Stomach (tissue), 9 donors: Measurements from ENCODE around the gene CLIP2. TPM values are rescaled to one million over a fixed set of nuclear protein-coding genes. Genes with fewer than 3 reads are reported as not detected.
"Not testable (repeated sequence)": the region's sequence is repeated elsewhere in the genome, so short reads cannot be mapped to it uniquely, and the experiment has no call there.

Experiments
- DNase-seq, 2 donors: peaks; one replicate each; pipeline versions ENCODE4 v3.0.0 to v3.0.0-alpha.2; 2013 to 2019
- H3K27ac ChIP-seq, 5 donors: fragments of 200-600 bp in 4 of 5; sonication (generic) in 4 of 5; one replicate each; pipeline ENCODE4 v1.5.1; 2013 to 2019; ENCODE audit warnings: mild to moderate bottlenecking in 1 of 5, moderate library complexity in 1 of 5
- H3K27me3 ChIP-seq, 3 donors: fragments of 200-600 bp; sonication (generic); one replicate each; pipeline ENCODE4 v1.5.1; 2017 to 2019; ENCODE audit warnings: mixed run types in 1 of 3
- H3K36me3 ChIP-seq, 4 donors: fragments of 200-600 bp; sonication (generic); 1 replicate in 3 of 4; 2 replicates in 1 of 4; pipeline ENCODE4 v1.5.1; 2016 to 2019
- H3K4me1 ChIP-seq, 4 donors: fragments of 200-600 bp; sonication (generic); one replicate each; pipeline ENCODE4 v1.5.1; 2016 to 2019
- H3K4me3 ChIP-seq, 4 donors: fragments of 200-600 bp; sonication (generic) in 3 of 4; one replicate each; pipeline ENCODE4 v1.5.1; 2016 to 2019; ENCODE audit warnings: mild to moderate bottlenecking in 1 of 4
- H3K9me3 ChIP-seq, 4 donors: fragments of 200-600 bp; sonication (generic); one replicate each; pipeline ENCODE4 v1.5.1; 2016 to 2019
- EP300 ChIP-seq: sonication (generic); formaldehyde crosslinking; IDR thresholded peaks from one replicate; pipeline ENCODE4 v1.6.1; 2017; ENCODE audit warnings: antibody characterized with exemption
- POLR2A ChIP-seq, 4 donors: fragments of 450-650 bp; IDR thresholded peaks; one replicate each; pipeline ENCODE4 v1.6.1; 2016; ENCODE audit warnings: antibody characterized with exemption in 4 of 4, control low read depth in 2 of 4, mild to moderate bottlenecking in 1 of 4, moderate library complexity in 1 of 4
- POLR2AphosphoS5 ChIP-seq, 3 donors: sonication (generic); formaldehyde crosslinking; IDR thresholded peaks; one replicate each; pipeline ENCODE4 v1.6.1; 2016; ENCODE audit warnings: antibody characterized with exemption in 3 of 3
- WGBS, 5 donors: extraction: QIAGEN DNeasy Blood & Tissue Kit in 3 of 5; methylation state at CpG; one replicate each; pipeline versions ENCODE4 v1.1.5 to v1.1.7; 2013 to 2018; 5-methylcytosine and 5-hydroxymethylcytosine counted together
- intact Hi-C: fragments of 100-400 bp; cut with DNase I; formaldehyde crosslinking; loops from one replicate; pipeline ENCODE4 v1.15.1; 2023; ENCODE audit warnings: low total_unique reads
- polyA plus RNA-seq, 3 donors: library from polyadenylated mRNA; stranded (reverse); fragments of 200-250 nt; gene quantifications; one replicate each; pipeline ENCODE4 v1.2.3, GENCODE V29; 2013
- total RNA-seq, 5 donors: library from RNA; depleted of rRNA; stranded (reverse); fragments of >200 nt; gene quantifications; one replicate each; pipeline versions ENCODE4 v1.1.0 to v1.2.3, GENCODE V29; 2014 to 2016
- TF ChIP-seq, protein P1 (sequence below), 7 experiments: fragments of 450-650 bp in 4 of 7; fragments of 200-600 bp in 3 of 7; sonication (generic) in 3 of 7; IDR thresholded peaks; one replicate each; pipeline ENCODE4 v1.5.1; 2016 to 2019; ENCODE audit warnings: antibody characterized with exemption in 7 of 7, control low read depth in 2 of 7, mild to moderate bottlenecking in 1 of 7
- donor health status: healthy with polysubstance abuse.
- donor health status: Bipolar disorder and iron deficiency.
- donor health status: healthy.

CLIP2 gene
- total and polyA plus RNA-seq, 8 donors = 4.5 to 485 (median 23.9) TPM

DNA sequence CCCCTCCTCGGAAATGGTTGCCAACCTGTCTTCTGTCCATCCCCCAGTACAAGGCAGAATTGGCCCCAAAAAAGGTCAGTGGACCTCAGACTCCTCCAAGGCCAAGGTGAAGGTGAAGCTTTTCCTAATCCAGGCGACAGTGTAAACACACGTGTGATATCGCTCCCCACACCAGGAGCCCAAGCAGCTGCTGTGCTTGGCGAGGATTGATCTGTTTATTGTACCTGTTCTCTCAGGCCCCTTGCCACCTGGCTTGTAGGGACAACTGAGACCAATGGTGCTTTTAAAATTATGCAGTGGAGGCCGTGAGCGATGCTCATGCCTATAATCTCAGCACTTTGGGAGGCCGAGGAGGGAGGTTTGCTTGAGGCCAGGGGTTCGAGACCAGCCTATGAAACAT lies 98.4 kb downstream of the CLIP2 start:
- Histone ChIP-seq H3K4me1 (peaks cover 0 to under 1% (median 0%) of the 10 kb centered on the region in 4 donors), H3K27ac (peak overlapping the region; percentile 17 to 62 (median 45)), H3K4me3 (no peak overlapping the region), H3K9me3 (no peaks in the 10 kb centered on the region), H3K27me3 (no peaks in the 10 kb centered on the region), H3K36me3 (peaks cover 6 to 65% (median 61%) of the 10 kb centered on the region in 4 donors)
- WGBS, 5 donors = 42 to 72% (median 70%) methylated on average over 5 to 9 of the region's 9 CpGs
- TF ChIP-seq, protein P1, sequence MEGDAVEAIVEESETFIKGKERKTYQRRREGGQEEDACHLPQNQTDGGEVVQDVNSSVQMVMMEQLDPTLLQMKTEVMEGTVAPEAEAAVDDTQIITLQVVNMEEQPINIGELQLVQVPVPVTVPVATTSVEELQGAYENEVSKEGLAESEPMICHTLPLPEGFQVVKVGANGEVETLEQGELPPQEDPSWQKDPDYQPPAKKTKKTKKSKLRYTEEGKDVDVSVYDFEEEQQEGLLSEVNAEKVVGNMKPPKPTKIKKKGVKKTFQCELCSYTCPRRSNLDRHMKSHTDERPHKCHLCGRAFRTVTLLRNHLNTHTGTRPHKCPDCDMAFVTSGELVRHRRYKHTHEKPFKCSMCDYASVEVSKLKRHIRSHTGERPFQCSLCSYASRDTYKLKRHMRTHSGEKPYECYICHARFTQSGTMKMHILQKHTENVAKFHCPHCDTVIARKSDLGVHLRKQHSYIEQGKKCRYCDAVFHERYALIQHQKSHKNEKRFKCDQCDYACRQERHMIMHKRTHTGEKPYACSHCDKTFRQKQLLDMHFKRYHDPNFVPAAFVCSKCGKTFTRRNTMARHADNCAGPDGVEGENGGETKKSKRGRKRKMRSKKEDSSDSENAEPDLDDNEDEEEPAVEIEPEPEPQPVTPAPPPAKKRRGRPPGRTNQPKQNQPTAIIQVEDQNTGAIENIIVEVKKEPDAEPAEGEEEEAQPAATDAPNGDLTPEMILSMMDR (IDR thresholded peaks at IDR 0.05) = no peak
- TF ChIP-seq POLR2AphosphoS5 (IDR thresholded peaks at IDR 0.05) (peak in 2 of 3 donors; percentile 41 to 45), EP300 (no peak), POLR2A (IDR thresholded peaks at IDR 0.05) (no peak)
- peak in 1 of 2 donors; percentile 85 for DNase-seq
- intact Hi-C loops = no loop called here

DNA sequence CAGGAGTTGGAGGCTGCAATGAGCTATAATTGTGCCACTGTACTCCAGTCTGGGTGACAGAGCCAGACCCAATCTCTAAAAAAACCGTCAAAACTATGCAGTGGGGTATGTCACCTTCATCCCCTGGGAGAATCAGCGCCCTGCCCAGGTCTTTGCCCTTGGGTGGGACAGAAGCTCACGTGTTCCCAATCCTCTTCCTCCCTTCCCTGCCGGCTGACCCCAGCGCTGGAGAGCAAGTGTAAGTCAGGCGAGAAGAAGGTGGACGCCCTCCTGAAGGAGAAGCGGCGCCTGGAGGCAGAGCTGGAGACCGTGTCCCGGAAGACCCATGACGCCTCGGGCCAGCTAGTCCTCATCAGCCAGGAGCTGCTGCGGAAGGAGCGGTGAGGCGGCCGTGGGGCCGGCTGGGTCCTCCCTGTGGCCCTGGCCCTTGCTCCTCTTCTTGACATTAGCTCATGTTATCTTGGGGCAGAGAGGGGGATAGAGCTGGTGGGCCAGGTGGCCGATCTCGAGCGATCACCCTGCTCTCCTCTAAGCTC lies 99.7 kb downstream of the CLIP2 start:
- Histone ChIP-seq H3K4me1 (peaks cover 0 to 9% (median 4%) of the 10 kb centered on the region in 4 donors), H3K9me3 (no peaks in the 10 kb centered on the region), H3K27me3 (no peaks in the 10 kb centered on the region), H3K4me3 (no peak overlapping the region), H3K27ac (no peak overlapping the region), H3K36me3 (peaks cover 6 to 68% (median 60%) of the 10 kb centered on the region in 4 donors)
- no peak for DNase-seq
- WGBS, 5 donors = 93 to 96% (median 94%) methylated on average over 21 of the region's 21 CpGs
- intact Hi-C loops = no loop called here
- TF ChIP-seq POLR2A (IDR thresholded peaks at IDR 0.05) = no peak
- TF ChIP-seq EP300 = no peak
- TF ChIP-seq, protein P1 (IDR thresholded peaks at IDR 0.05) = no peak

DNA sequence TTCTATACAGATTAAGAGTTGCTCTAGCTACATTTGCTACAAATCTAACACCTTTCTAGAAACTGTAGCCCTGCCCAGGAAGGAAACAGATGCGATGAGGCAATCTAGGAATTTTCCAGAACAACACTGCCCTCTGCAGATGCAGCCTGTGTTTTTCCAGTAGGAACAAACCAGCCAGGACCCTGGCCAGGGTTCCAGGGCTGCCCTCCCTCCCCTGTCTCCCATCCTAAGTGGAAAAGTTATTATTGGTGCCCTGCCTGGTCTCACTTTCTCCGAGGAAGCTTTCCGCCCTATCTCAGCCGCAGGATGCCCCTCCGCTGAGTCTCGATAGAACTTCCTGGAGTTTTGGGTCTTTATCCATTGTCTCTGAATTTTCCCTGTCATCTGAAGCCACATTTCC lies 104.5 kb downstream of the CLIP2 start:
- TF ChIP-seq, protein P1 (IDR thresholded peaks at IDR 0.05) = peak in 3 of 7 experiments; percentile 8 to 34 (median 17)
- H3K27ac ChIP-seq = peak overlapping the region in 3 of 5 donors; percentile 10 to 68 (median 14)
- WGBS, 5 donors = 50 to 68% (median 63%) methylated on average over 6 of the region's 6 CpGs
- H3K4me1 ChIP-seq = peaks cover 0 to 18% (median 7%) of the 10 kb centered on the region in 4 donors
- H3K9me3 ChIP-seq, intact Hi-C loops, H3K4me3 ChIP-seq, H3K27me3 ChIP-seq: not testable (repeated sequence)
- H3K36me3 ChIP-seq = peaks cover 22 to 85% (median 72%) of the 10 kb centered on the region in 4 donors
- DNase-seq = peak; percentile 43 to 65

DNA sequence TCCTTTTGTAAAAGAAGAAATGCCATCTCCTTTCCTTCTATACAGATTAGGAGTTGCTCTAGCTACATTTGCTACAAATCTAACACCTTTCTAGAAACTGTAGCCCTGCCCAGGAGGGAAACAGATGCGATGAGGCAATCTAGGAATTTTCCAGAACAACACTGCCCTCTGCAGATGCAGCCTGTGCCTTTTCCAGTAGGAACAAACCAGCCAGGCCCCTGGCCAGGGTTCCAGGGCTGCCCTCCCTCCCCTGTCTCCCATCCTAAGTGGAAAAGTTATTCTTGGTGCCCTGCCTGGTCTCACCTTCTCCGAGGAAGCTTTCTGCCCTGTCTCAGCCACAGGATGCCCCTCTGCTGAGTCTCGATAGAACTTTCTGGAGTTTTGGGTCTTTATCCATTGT lies 105.4 kb downstream of the CLIP2 start:
- H3K4me1 ChIP-seq = peaks cover 0 to 18% (median 7%) of the 10 kb centered on the region in 4 donors
- H3K27ac ChIP-seq = peak overlapping the region in 2 of 5 donors; percentile 10 to 68
- peak in 1 of 2 donors; percentile 44 for DNase-seq
- peaks cover 16 to 77% (median 71%) of the 10 kb centered on the region in 4 donors for H3K36me3 ChIP-seq
- H3K27me3 ChIP-seq, intact Hi-C loops, H3K4me3 ChIP-seq, H3K9me3 ChIP-seq: not testable (repeated sequence)
- WGBS, 5 donors = 55 to 69% (median 65%) methylated on average over 3 of the region's 3 CpGs

DNA sequence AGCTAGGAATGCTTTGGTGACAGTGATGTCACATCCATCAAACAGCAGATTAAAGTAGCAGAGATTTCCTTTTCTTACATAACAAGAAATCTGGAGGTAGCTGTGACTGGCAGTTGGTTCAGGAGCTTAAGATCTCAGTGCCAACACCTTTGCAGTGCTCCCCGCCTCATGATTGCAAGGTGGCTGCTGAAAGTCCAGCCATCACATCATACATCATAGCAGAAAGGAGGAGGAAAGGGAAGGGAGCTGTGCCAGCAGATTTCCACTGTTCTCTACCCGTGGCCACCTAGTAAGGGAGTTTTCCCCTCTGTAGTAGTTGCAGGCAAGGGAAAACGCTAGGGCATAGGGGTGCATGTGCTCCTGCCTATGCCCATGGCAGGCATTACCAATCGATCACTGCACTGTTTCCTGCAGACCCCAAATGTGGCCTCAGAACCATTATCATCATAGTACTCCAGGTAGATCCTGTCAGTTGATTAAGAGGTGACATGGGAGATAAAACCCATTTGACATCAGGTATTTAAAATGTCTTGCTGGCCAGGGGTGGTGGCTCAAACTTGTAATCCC lies 106.6 kb downstream of the CLIP2 start:
- Histone ChIP-seq H3K36me3 (peaks cover 22 to 75% (median 72%) of the 10 kb centered on the region in 4 donors), H3K27me3 (no peaks in the 10 kb centered on the region), H3K4me1 (peaks cover 0 to 18% (median 7%) of the 10 kb centered on the region in 4 donors), H3K27ac (no peak overlapping the region), H3K4me3 (no peak overlapping the region), H3K9me3 (no peaks in the 10 kb centered on the region)
- intact Hi-C loops = loop anchor here (2.0 kb wide), 1 partner anchor 189 kb away; no protein-coding TSS in a partner anchor
- TF ChIP-seq EP300 (no peak), POLR2AphosphoS5 (IDR thresholded peaks at IDR 0.05) (no peak), POLR2A (IDR thresholded peaks at IDR 0.05) (no peak)
- TF ChIP-seq, protein P1 (IDR thresholded peaks at IDR 0.05) = no peak
- 55 to 94% (median 79%) methylated on average over 4 of the region's 4 CpGs for WGBS, 5 donors
- DNase-seq = no peak
